Panc1 (cell line): ENCODE data around the gene ATP13A3.

Experiments used
- POLR2AphosphoS5 ChIP-seq: IDR thresholded peaks from 2 replicates; pipeline ENCODE4 v1.6.1; 2012; ENCODE audit warnings: mild to moderate bottlenecking, low read depth, low read length, moderate library complexity
- TCF7L2 ChIP-seq: IDR thresholded peaks from 2 replicates; pipeline ENCODE4 v1.6.1; 2011; ENCODE audit warnings: mild to moderate bottlenecking, low read depth, low read length, inconsistent platforms
- TF ChIP-seq, protein P1 (sequence below): fragments of 450-650 bp; IDR thresholded peaks from 2 replicates; pipeline ENCODE4 v1.5.1; 2017; ENCODE audit warnings: mild to moderate bottlenecking

DNA sequence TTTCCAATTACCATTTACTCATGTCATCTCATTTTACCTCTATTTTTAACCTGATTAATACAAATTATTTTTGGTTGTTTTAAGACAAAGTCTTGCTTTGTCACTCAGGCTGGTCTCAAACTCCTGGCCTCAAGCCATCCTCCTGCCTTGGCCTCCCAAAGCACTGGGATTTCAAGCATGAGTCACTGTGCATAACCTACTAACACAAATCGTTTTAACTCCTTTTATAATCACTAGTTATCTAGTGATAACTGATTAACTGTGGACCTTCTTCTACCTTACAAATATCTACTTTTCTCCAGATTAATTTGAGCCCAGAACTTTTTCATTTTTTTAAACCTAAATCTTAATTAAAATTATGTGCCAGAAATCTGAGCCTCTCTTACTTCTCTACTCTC, 4.6 kb downstream of the ATP13A3 start:
- TF ChIP-seq, protein P1, sequence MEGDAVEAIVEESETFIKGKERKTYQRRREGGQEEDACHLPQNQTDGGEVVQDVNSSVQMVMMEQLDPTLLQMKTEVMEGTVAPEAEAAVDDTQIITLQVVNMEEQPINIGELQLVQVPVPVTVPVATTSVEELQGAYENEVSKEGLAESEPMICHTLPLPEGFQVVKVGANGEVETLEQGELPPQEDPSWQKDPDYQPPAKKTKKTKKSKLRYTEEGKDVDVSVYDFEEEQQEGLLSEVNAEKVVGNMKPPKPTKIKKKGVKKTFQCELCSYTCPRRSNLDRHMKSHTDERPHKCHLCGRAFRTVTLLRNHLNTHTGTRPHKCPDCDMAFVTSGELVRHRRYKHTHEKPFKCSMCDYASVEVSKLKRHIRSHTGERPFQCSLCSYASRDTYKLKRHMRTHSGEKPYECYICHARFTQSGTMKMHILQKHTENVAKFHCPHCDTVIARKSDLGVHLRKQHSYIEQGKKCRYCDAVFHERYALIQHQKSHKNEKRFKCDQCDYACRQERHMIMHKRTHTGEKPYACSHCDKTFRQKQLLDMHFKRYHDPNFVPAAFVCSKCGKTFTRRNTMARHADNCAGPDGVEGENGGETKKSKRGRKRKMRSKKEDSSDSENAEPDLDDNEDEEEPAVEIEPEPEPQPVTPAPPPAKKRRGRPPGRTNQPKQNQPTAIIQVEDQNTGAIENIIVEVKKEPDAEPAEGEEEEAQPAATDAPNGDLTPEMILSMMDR = no peak
- TF ChIP-seq POLR2AphosphoS5 (no peak), TCF7L2 (no peak)
